Neural cell (in vitro differentiated cells): Measurements from ENCODE around the gene HJV.

Experiments
- CTCF ChIP-seq: fragments of 450-650 bp; IDR thresholded peaks from 2 replicates; pipeline ENCODE4 v1.5.1; 2014; ENCODE audit warnings: antibody characterized with exemption, mild to moderate bottlenecking, moderate library complexity; ENCODE audit not compliant: poor library complexity, severe bottlenecking
- EP300 ChIP-seq: fragments of 450-650 bp; conservative IDR thresholded peaks from 2 replicates; pipeline ENCODE4 v1.6.1; 2014; ENCODE audit warnings: antibody characterized with exemption, mild to moderate bottlenecking, moderate library complexity; ENCODE audit not compliant: poor library complexity, severe bottlenecking

- TF ChIP-seq EP300, result no peak
- TF ChIP-seq CTCF, result no peak
These were observed 19.8 kb downstream of the HJV start for GRCh38 chr1:146001709-146002108.
